A673 (cell line): ENCODE measurements around the gene MAGI1.

Source experiments
- CTCF ChIP-seq: fragments of 300-800, 200-600 bp; sonication (generic); conservative IDR thresholded peaks from 2 replicates; pipeline ENCODE4 v1.5.1; 2017; ENCODE audit warnings: low read depth, mild to moderate bottlenecking, antibody characterized with exemption, low read length, moderate library complexity, mixed read lengths
- EZH2 ChIP-seq: fragments of 200-600 bp; sonication (generic); IDR thresholded peaks from 2 replicates; pipeline ENCODE4 v1.6.1; 2017; ENCODE audit warnings: borderline replicate concordance, low read depth, mild to moderate bottlenecking, mixed read lengths, antibody characterized with exemption, low read length; ENCODE audit not compliant: poor library complexity, severe bottlenecking

DNA sequence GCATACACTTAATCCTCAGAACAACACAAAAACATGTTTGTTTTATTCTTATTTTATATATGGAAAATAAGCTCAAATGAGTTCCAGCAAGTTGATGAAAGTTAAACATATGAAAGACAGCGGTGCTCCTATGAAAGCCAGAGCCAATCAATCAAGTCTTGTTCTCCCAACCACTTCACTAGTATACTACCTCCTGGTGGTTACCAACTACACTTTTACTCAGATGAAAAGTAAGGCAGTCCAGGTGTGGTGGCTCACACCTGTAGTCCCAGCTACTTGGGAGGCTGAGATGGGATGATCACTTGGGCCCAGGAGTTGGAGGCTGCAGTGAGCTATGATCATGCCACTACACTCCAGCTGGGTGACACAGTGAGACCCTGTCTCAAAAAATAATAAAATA is 66.0 kb downstream of the MAGI1 start:
- TF ChIP-seq CTCF (no peak), EZH2 (no peak)
